IMR-90 (cell line): ENCODE results near the gene PPP1R17. TPM values are rescaled to one million over a fixed set of nuclear protein-coding genes. Genes with fewer than 3 reads are reported as not detected.

Experiments used
- ATAC-seq: fragments of 200-7000 bp; cut with Tn5 transposase; 2 replicates; pipeline ENCODE4 v1.9.1; 2020; ENCODE audit warnings: low read depth, mild to moderate bottlenecking, moderate library complexity
- BruUV-seq: library from RNA; stranded (reverse); fragments of 400-500 nt; replicated peaks from 2 replicates; lab custom pipeline; 2021; lab: Mats Ljungman, UMichigan
- CTCF ChIA-PET: fragments of 300-600 bp; formaldehyde crosslinking; extraction: SDS; loops from one replicate; lab custom pipeline; 2021; ENCODE audit warnings: antibody characterized with exemption; lab: Yijun Ruan, JAX
- POLR2A ChIA-PET: fragments of 300-600 bp; sonication (Branson Sonifier 250); formaldehyde crosslinking; loops from one replicate; lab custom pipeline; 2022; ENCODE audit warnings: antibody characterized with exemption; ENCODE audit not compliant: unreplicated experiment; lab: Charles Lee
- DNase-seq: peaks from one replicate; pipeline ENCODE4 v3.0.0; 2013
- H2AFZ ChIP-seq: replicated peaks from 2 replicates; pipeline ENCODE3; 2013; ENCODE audit warnings: low read length, mild to moderate bottlenecking; ENCODE audit not compliant: poor library complexity
- H2AK5ac ChIP-seq: 2 replicates; pipeline ENCODE4 v1.6.1; 2013; ENCODE audit warnings: low read depth, low read length, inconsistent platforms
- H2AK9ac ChIP-seq: replicated peaks from 2 replicates; pipeline ENCODE3; 2013; ENCODE audit warnings: mild to moderate bottlenecking, low read depth, low read length, moderate library complexity; ENCODE audit not compliant: poor library complexity
- H2BK120ac ChIP-seq: 2 replicates; pipeline ENCODE4 v1.6.1; 2013; ENCODE audit warnings: low read depth, low read length, inconsistent platforms
- H2BK15ac ChIP-seq: 3 replicates; pipeline ENCODE4 v1.6.1; 2013; ENCODE audit warnings: low read depth, low read length, inconsistent platforms
- H2BK20ac ChIP-seq: 2 replicates; pipeline ENCODE4 v1.6.1; 2013; ENCODE audit warnings: low read depth, mild to moderate bottlenecking, inconsistent platforms, low read length, moderate library complexity
- H2BK5ac ChIP-seq: 2 replicates; pipeline ENCODE4 v1.6.1; 2013; ENCODE audit warnings: mild to moderate bottlenecking, low read depth, low read length, inconsistent platforms; ENCODE audit not compliant: poor library complexity, severe bottlenecking
- H3K14ac ChIP-seq: replicated peaks from 2 replicates; pipeline ENCODE4 v1.6.1; 2013; ENCODE audit warnings: low read depth, low read length, inconsistent platforms
- H3K18ac ChIP-seq: 2 replicates; pipeline ENCODE4 v1.6.1; 2013; ENCODE audit warnings: low read depth, low read length, control low read depth
- H3K23ac ChIP-seq: 2 replicates; pipeline ENCODE4 v1.6.1; 2013; ENCODE audit warnings: low read depth, low read length, inconsistent platforms
- H3K27ac ChIP-seq: 2 replicates; pipeline ENCODE4 v1.5.1; 2013; ENCODE audit warnings: mild to moderate bottlenecking, control low read depth, low read length; ENCODE audit not compliant: insufficient read depth
- H3K27me3 ChIP-seq: 2 replicates; pipeline ENCODE4 v1.6.1; 2013; ENCODE audit warnings: low read length; ENCODE audit not compliant: control insufficient read depth, insufficient read depth
- H3K36me3 ChIP-seq: 2 replicates; pipeline ENCODE4 v1.6.1; 2013; ENCODE audit warnings: low read length, mixed read lengths; ENCODE audit not compliant: control insufficient read depth, insufficient read depth
- H3K4ac ChIP-seq: 2 replicates; pipeline ENCODE4 v1.6.1; 2013; ENCODE audit warnings: low read depth, low read length, inconsistent platforms
- H3K4me1 ChIP-seq: 2 replicates; pipeline ENCODE4 v1.6.1; 2013; ENCODE audit warnings: low read length, mixed read lengths; ENCODE audit not compliant: control insufficient read depth, insufficient read depth
- H3K4me2 ChIP-seq: 2 replicates; pipeline ENCODE4 v1.6.1; 2013; ENCODE audit warnings: low read depth, mild to moderate bottlenecking, control low read depth, low read length, moderate library complexity
- H3K4me3 ChIP-seq: 2 replicates; pipeline ENCODE4 v1.5.1; 2013; ENCODE audit warnings: low read depth, mild to moderate bottlenecking, control low read depth, low read length, moderate library complexity; ENCODE audit not compliant: insufficient read depth
- H3K56ac ChIP-seq: 2 replicates; pipeline ENCODE4 v1.6.1; 2013; ENCODE audit warnings: low read length, inconsistent platforms; ENCODE audit not compliant: insufficient read depth; ENCODE audit errors: extremely low read depth
- H3K79me1 ChIP-seq, 2 experiments: 2 replicates each; pipeline ENCODE4 v1.6.1; 2013; ENCODE audit warnings: low read length in 2 of 2, inconsistent platforms in 1 of 2, low read depth in 1 of 2
- H3K9ac ChIP-seq: 2 replicates; pipeline ENCODE4 v1.6.1; 2013; ENCODE audit warnings: low read depth, low read length, control low read depth
- H3K9me1 ChIP-seq: 2 replicates; pipeline ENCODE4 v1.6.1; 2013; ENCODE audit warnings: low read length, inconsistent platforms; ENCODE audit not compliant: insufficient read depth
- H3K9me3 ChIP-seq: 2 replicates; pipeline ENCODE4 v1.6.1; 2013; ENCODE audit warnings: low read length; ENCODE audit not compliant: control insufficient read depth, insufficient read depth
- H4K20me1 ChIP-seq: 2 replicates; pipeline ENCODE4 v1.6.1; 2013; ENCODE audit warnings: low read length, inconsistent platforms; ENCODE audit not compliant: insufficient read depth
- H4K5ac ChIP-seq: 2 replicates; pipeline ENCODE4 v1.6.1; 2013; ENCODE audit warnings: mild to moderate bottlenecking, low read depth, low read length, control low read depth
- H4K8ac ChIP-seq, 2 experiments: 2 replicates each; pipeline ENCODE4 v1.6.1; 2013; ENCODE audit warnings: low read depth in 2 of 2, low read length in 2 of 2, control low read depth in 1 of 2, inconsistent platforms in 1 of 2
- H4K91ac ChIP-seq: 2 replicates; pipeline ENCODE4 v1.6.1; 2013; ENCODE audit warnings: low read depth, low read length, inconsistent platforms; ENCODE audit not compliant: insufficient read depth
- SMC3 ChIP-seq: fragments of 150-350 bp; IDR thresholded peaks from 2 replicates; pipeline ENCODE4 v1.6.1; 2016; ENCODE audit warnings: low read depth, mild to moderate bottlenecking, antibody characterized with exemption, low read length, moderate library complexity
- dilution Hi-C: fragments of 300-500 bp; cut with HindIII; formaldehyde crosslinking; loops from one replicate; pipeline ENCODE4 v1.14.3; 2018; ENCODE audit warnings: low sequenced_read_pairs; ENCODE audit not compliant: unreplicated experiment
- in situ Hi-C: fragments of 300-500 bp; cut with MboI; formaldehyde crosslinking; loops from 3 replicates; pipeline ENCODE4 v1.14.3; 2019; ENCODE audit warnings: low sequenced_read_pairs, inconsistent platforms, mixed read lengths
- intact Hi-C: fragments of 100-400 bp; cut with micrococcal nuclease; formaldehyde crosslinking; loops from 2 replicates; pipeline ENCODE4 v1.10.0; 2022
- polyA plus RNA-seq, 3 experiments: library from polyadenylated mRNA; depleted of rRNA; stranded (reverse); fragments of >200 nt; gene quantifications; 2 replicates each; pipeline ENCODE4 v1.2.3, GENCODE V29; 2012; ENCODE audit warnings: low replicate concordance in 1 of 3
- total RNA-seq: library from RNA; depleted of rRNA; stranded (reverse); fragments of >200 nt; gene quantifications from 2 replicates; pipeline ENCODE4 v1.2.3, GENCODE V29; 2012

The PPP1R17 gene
- total and polyA plus RNA-seq, 2 of the 4 experiments (the other 2 are of a cell fraction), result not detected

DNA sequence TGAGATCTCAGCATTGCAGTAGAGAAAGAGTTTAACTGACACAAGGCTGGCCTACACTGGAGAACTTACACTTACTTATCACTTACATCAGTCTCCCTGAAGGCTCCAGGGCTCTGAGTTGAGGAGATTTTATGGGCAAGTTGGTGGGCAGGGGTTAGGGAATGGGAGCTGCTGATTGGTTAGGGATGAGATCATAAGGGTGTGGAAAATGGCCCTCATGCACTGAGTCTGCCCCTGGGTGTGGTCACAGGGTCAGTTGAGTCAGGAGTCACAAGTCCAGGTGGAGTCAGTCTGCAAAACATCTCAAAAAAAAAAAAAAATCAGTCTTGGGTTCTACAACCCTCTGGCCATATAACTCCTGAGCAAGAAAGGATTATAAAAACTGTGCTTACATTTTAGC, 60.5 kb downstream of the PPP1R17 start:
- Histone ChIP-seq H4K91ac (no peak overlapping the region), H4K8ac (no peak overlapping the region), H3K9ac (no peak overlapping the region), H3K4me1 (peaks cover 3% of the 10 kb centered on the region; the same call in 1 of the 2 replicates), H2BK5ac (no peak overlapping the region), H2AFZ (no peak overlapping the region), H4K5ac (no peak overlapping the region), H3K4ac (no peak overlapping the region), H3K79me1 (no peaks in the 10 kb centered on the region), H3K4me2 (no peak overlapping the region), H4K20me1 (no peaks in the 10 kb centered on the region), H2BK20ac (no peak overlapping the region), H3K23ac (no peak overlapping the region), H2AK9ac (no peak overlapping the region), H3K9me3 (no peaks in the 10 kb centered on the region), H3K36me3 (no peaks in the 10 kb centered on the region), H3K27me3 (no peaks in the 10 kb centered on the region), H3K4me3 (no peak overlapping the region), H3K56ac (no peak overlapping the region), H2BK15ac (no peak overlapping the region), H3K18ac (no peak overlapping the region), H2BK120ac (no peak overlapping the region), H3K14ac (no peak overlapping the region), H3K27ac (no peak overlapping the region), H2AK5ac (no peak overlapping the region), H3K9me1 (no peaks in the 10 kb centered on the region)
- ChIA-PET POLR2A (no interaction called here), CTCF (no interaction called here)
- no peak for TF ChIP-seq SMC3
- dilution Hi-C loops, result no loop called here
- intact Hi-C loops, result no loop called here
- in situ Hi-C loops, result loop anchor here (10.0 kb wide), 1 partner anchor 597 kb away; no protein-coding TSS in a partner anchor
- BruUV-seq, result no TSS peak
- DNase-seq, result no peak
- ATAC-seq, result no peak
